Adrenal gland (tissue), 12 donors: ENCODE results near the gene BCDIN3D. TPM values are rescaled to one million over a fixed set of nuclear protein-coding genes. Genes with fewer than 3 reads are reported as not detected.

Source experiments
- DNase-seq, 7 donors: peaks; one replicate each; pipeline ENCODE4 v3.0.0-alpha.2; 2019 to 2020
- H3K27ac ChIP-seq, 5 donors: fragments of 200-600 bp; sonication (generic) in 4 of 5; 1 replicate in 3 of 5; 2 replicates in 2 of 5; pipeline versions ENCODE4 v1.5.1 to v1.8.0; 2016 to 2020; ENCODE audit warnings: mild to moderate bottlenecking in 1 of 5
- H3K27me3 ChIP-seq: fragments of 200-600 bp; 2 replicates; pipeline ENCODE4 v1.8.0; 2021
- H3K36me3 ChIP-seq, 2 donors: fragments of 200-600 bp; replicated peaks in 1 of 2; 1 replicate in 1 of 2; 2 replicates in 1 of 2; pipeline versions ENCODE4 v1.5.1 to v1.8.0; 2018 to 2022
- H3K4me1 ChIP-seq, 2 donors: fragments of 200-600 bp; replicated peaks in 1 of 2; 1 replicate in 1 of 2; 2 replicates in 1 of 2; pipeline versions ENCODE4 v1.5.1 to v1.8.0; 2018 to 2021
- H3K4me3 ChIP-seq, 4 donors: fragments of 200-600 bp; sonication (generic) in 3 of 4; one replicate each; pipeline ENCODE4 v1.5.1; 2016 to 2018
- H3K9me3 ChIP-seq, 3 donors: fragments of 200-600 bp; sonication (generic) in 1 of 3; replicated peaks in 1 of 3; 1 replicate in 2 of 3; 2 replicates in 1 of 3; pipeline versions ENCODE4 v1.5.1 to v1.8.0; 2016 to 2021
- POLR2A ChIP-seq, 2 donors: fragments of 450-650 bp; IDR thresholded peaks; one replicate each; pipeline ENCODE4 v1.6.1; 2017; ENCODE audit warnings: antibody characterized with exemption in 2 of 2, mild to moderate bottlenecking in 2 of 2, moderate library complexity in 1 of 2
- WGBS, 4 donors: extraction: QIAGEN DNeasy Blood & Tissue Kit in 2 of 4; methylation state at CpG; one replicate each; pipeline versions ENCODE4 v1.1.5 to v1.1.7; 2013 to 2017; 5-methylcytosine and 5-hydroxymethylcytosine counted together
- intact Hi-C, 2 donors: fragments of 100-400 bp; cut with DNase I; formaldehyde crosslinking; loops; one replicate each; pipeline versions ENCODE4 v1.14.1 to v1.15.0; 2022 to 2023
- polyA plus RNA-seq, 3 donors: library from polyadenylated mRNA; stranded (reverse); fragments of 200-250 nt in 2 of 3; fragments of 350-450 nt in 1 of 3; fragmentation: Illumina TruSeq in 1 of 3; extraction: RNeasy Lipid Tissue Mini Kit (QIAGEN cat#74804) in 1 of 3; gene quantifications; one replicate each; pipeline ENCODE4 v1.2.3, GENCODE V29; 2013 to 2014
- total RNA-seq, 9 donors: library from RNA; depleted of rRNA in 4 of 9; stranded (reverse); fragments of >200 nt in 4 of 9; fragments of 120-200 nt in 1 of 9; fragmentation: NEBNext Ultra II Directional in 1 of 9; extraction: Animal tissue kit (Norgen Biotek cat#: 25700) in 1 of 9; gene quantifications; one replicate each; pipeline versions ENCODE4 v1.1.0 to v1.2.4, GENCODE V29; 2013 to 2023
- TF ChIP-seq, protein P1 (sequence below), 6 experiments: fragments of 450-650 bp in 4 of 6; fragments of 200-600 bp in 2 of 6; sonication (generic) in 1 of 6; IDR thresholded peaks; 1 replicate in 5 of 6; 2 replicates in 1 of 6; pipeline versions ENCODE4 v1.5.1 to v1.8.0; 2016 to 2021; ENCODE audit warnings: antibody characterized with exemption in 6 of 6, mild to moderate bottlenecking in 2 of 6, moderate library complexity in 1 of 6
- donor health status: healthy with polysubstance abuse.
- donor health status: Bipolar disorder and iron deficiency.
- donor health status: DM: yes; HTN: yes; CAD: no.
- donor health status: DM: no; HTN: no; CAD: no.
- donor health status: DM: no; HTN: no; CAD: no.
- donor health status: DM: yes; HTN: yes; CAD: no.

BCDIN3D gene
- total and polyA plus RNA-seq, 12 donors: 1.9 to 8.9 (median 4.8) TPM

DNA sequence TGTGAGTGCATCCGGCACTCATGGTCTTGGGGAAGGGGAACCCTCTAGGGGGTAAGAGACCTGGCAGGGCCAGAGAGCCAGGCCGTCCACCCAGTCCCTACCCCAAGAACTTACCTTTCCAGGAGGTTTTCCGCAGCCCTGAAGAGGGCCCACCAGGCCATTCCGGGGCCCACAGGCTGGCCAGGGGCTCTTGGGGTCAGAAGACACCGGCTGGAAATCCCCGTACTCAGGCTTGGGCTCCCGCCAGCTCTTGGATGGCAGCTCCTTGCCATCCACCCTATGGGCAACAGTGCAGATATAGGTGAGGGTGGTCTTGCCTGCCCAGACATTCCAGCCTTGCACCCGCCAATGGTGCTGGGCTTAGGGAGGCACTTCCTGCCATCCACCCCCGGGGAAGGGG is 49.3 kb downstream of the BCDIN3D start:
- H3K4me1 ChIP-seq: no peaks in the 10 kb centered on the region
- H3K4me3 ChIP-seq: no peak overlapping the region
- DNase-seq: no peak
- peaks cover 0 to 69% of the 10 kb centered on the region in 2 donors for H3K36me3 ChIP-seq
- WGBS, 4 donors: 89 to 100% (median 94%) methylated on average over 2 to 9 of the region's 9 CpGs
- intact Hi-C loops: no loop called here
- no peak for TF ChIP-seq POLR2A (IDR thresholded peaks at IDR 0.05)
- TF ChIP-seq, protein P1, sequence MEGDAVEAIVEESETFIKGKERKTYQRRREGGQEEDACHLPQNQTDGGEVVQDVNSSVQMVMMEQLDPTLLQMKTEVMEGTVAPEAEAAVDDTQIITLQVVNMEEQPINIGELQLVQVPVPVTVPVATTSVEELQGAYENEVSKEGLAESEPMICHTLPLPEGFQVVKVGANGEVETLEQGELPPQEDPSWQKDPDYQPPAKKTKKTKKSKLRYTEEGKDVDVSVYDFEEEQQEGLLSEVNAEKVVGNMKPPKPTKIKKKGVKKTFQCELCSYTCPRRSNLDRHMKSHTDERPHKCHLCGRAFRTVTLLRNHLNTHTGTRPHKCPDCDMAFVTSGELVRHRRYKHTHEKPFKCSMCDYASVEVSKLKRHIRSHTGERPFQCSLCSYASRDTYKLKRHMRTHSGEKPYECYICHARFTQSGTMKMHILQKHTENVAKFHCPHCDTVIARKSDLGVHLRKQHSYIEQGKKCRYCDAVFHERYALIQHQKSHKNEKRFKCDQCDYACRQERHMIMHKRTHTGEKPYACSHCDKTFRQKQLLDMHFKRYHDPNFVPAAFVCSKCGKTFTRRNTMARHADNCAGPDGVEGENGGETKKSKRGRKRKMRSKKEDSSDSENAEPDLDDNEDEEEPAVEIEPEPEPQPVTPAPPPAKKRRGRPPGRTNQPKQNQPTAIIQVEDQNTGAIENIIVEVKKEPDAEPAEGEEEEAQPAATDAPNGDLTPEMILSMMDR (IDR thresholded peaks at IDR 0.05): no peak
- H3K27me3 ChIP-seq: no peaks in the 10 kb centered on the region
- H3K9me3 ChIP-seq: no peaks in the 10 kb centered on the region
- H3K27ac ChIP-seq: no peak overlapping the region

DNA sequence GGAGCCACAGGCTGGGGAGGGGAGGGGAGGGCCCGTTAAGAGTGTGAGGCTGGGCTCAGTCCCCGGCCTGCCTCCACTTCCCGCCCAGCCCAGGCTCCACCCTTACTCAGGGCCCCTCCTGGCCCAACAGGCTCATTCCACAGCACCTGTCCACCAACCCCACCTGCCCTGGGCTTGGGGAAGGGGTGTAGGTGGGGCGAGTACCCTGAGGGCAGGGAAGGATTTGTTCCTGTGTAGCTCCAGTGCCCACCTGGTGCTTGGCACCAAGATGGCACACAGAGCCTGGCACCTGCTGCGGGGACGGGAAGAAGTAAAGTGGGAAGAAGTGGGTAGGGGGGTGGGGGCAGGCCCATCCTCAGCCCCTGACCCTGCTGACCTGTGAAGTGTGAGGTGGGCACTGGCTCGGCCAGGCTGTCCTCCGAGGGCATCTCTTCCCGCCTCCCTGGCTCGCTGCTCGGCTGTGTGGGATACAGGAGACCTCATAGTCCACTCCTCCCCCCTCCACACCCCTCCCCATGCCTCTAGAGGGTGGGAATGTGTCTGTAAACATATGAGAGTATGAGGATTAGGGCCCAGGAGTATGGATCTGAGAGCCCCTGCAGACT is 49.8 kb downstream of the BCDIN3D start:
- Histone ChIP-seq H3K9me3 (no peaks in the 10 kb centered on the region), H3K36me3 (peaks cover 0 to 63% of the 10 kb centered on the region in 2 donors), H3K4me3 (no peak overlapping the region), H3K27ac (no peak overlapping the region), H3K4me1 (no peaks in the 10 kb centered on the region), H3K27me3 (no peaks in the 10 kb centered on the region)
- DNase-seq: no peak
- TF ChIP-seq POLR2A (IDR thresholded peaks at IDR 0.05): no peak
- TF ChIP-seq, protein P1 (IDR thresholded peaks at IDR 0.05): no peak
- WGBS, 4 donors: 79 to 90% (median 88%) methylated on average over 4 to 11 of the region's 11 CpGs
- intact Hi-C loops: no loop called here

DNA sequence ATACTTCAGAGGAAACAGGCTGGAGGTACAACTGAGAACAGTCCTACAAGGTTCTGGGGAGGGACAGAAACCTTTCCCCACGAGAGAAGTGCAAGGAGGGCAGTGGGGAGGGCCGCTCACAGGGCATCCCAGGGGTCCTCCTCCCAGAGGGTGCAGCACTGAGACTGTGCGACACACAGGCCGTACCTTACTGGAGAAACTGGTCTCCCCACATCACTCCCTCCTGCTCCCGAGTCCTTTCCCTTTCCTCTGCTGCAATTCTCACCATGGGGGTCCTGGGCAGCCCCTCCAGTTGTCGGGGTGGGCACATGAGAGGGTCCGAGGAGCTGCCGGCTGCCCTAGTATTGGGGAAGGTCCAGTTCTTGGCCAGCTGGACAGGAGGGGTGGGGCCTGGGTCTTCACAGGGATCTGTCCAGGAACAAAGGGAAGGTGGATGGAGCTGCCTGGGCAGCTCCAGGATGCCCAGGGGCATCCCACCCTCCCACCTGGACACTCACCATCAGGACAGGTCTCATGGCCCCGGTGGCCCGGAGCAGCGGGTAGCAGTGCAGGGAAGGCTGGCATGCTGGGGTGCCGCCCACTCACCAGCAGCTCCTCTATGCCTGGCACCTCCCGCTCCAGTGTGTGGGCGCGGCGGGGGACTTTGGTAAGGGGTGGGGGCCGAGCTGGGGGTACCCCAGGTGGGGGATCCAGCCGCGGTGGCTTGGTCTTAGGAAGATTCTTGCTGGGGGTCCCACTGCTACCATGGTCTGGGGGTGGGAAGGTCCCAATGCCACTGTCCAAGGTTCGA is 50.5 kb downstream of the BCDIN3D start:
- no peaks in the 10 kb centered on the region for H3K4me1 ChIP-seq
- TF ChIP-seq, protein P1 (IDR thresholded peaks at IDR 0.05): no peak
- no peak for TF ChIP-seq POLR2A (IDR thresholded peaks at IDR 0.05)
- DNase-seq: no peak
- WGBS, 4 donors: 91 to 94% (median 92%) methylated on average over 4 to 20 of the region's 20 CpGs
- no peaks in the 10 kb centered on the region for H3K27me3 ChIP-seq
- intact Hi-C loops: no loop called here
- H3K4me3 ChIP-seq: no peak overlapping the region
- no peak overlapping the region for H3K27ac ChIP-seq
- peaks cover 0 to 56% of the 10 kb centered on the region in 2 donors for H3K36me3 ChIP-seq
- no peaks in the 10 kb centered on the region for H3K9me3 ChIP-seq

DNA sequence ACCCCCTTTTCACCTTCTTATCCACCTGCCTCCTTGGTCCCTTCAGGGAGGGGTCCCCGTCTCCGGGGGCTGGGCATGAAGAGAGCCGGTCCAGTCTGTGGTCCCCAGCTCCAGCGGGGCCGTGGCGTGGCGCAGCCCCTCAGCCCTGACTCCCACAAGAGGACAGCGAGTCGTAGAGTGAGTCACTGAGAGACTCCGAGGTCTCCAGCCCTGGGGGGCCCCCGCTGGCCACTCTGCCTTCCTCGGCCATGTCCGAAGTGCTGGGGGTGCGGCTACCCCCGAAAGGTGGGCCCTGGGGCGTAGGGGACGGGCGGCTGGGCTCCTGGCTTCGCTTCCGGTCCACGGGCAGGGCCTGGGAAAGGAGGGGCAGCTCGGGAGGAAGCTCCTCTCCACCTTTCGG is 51.2 kb downstream of the BCDIN3D start:
- intact Hi-C loops: no loop called here
- Histone ChIP-seq H3K27ac (no peak overlapping the region), H3K4me3 (no peak overlapping the region), H3K27me3 (no peaks in the 10 kb centered on the region), H3K36me3 (peaks cover 0 to 50% of the 10 kb centered on the region in 2 donors), H3K4me1 (no peaks in the 10 kb centered on the region), H3K9me3 (no peaks in the 10 kb centered on the region)
- WGBS, 4 donors: 80 to 91% (median 86%) methylated on average over 1 to 23 of the region's 23 CpGs
- TF ChIP-seq, protein P1 (IDR thresholded peaks at IDR 0.05): no peak
- TF ChIP-seq POLR2A (IDR thresholded peaks at IDR 0.05): no peak
- DNase-seq: no peak
